ENCODE results near the gene LNP1.
"Not testable (repeated sequence)": the region's sequence is repeated elsewhere in the genome, so short reads cannot be mapped to it uniquely, and the experiment has no call there.

Gene LNP1, protein sequence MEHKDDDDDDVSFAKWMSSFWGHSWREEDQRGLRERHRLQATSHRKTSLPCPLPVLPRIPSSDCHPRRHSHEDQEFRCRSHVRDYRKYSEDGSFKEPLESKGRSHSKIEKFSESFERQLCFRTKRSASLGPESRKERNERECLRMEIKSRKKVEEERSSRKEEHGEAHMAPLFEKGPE

DNA sequence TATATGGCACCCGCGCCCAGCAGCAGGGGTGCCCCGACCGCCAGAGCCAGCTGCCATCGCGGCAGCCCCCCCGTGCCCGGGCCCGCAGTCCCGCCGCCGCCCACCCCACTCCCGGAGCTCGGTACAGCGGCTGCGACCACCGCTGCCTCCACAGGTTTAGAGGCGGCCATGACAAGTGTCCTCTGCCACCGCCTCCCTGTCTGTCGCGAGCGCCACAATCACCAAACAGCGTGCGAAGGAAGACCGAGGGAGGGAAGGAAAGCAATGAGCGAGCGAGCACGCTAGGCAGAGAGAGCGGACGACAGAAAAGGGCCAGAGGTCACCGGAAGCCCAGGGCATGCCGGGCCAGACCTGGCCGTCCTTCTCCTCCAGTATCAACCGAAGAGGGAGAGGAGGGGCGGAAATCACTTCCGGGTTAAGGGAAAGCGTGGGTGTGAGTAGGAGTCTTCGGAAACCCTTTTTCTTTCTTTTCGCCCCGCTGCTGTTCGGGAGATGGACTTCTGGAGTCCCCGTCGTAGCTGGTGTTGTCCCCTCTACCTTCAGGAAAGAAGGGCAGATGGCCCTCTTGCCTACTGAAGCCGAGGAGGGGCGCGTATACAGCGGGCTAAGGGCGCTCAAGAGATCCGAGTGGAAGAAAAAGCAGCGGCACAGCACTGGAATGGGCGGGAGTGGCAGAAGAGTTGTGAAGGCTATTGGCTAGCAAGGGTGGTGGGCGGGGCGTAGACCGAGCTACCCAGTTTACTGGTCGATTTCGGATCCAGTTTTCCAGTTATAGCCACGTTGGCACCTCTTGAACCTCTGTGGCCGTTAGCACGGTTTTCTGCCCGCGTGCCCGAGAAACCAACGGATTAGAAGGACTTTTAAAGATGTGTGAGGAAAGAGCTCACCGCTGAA is at the start of gene LNP1, which contains the start of gene TOMM70:
TSS of gene LNP1 (plus strand) at position 760 of the 894 bp plus-strand sequence. CDS start 28,191 bp downstream, outside the sequence.
TSS of gene TOMM70 (minus strand) at position 310 of the 894 bp plus-strand sequence. CDS start at position 170, 140 bp downstream.
- DNase-seq (ENCODE audit: low read depth): peak; percentile 91
- peak within 1 kb of the TSS; percentile 94 for H3K4me3 ChIP-seq (ENCODE audit: low read depth, low read length)

- not testable (repeated sequence) for H3K4me3 ChIP-seq (ENCODE audit: low read depth, low read length); DNase-seq (ENCODE audit: low read depth)
Measured at GRCh38 chr3:100351770-100352169, 49.6 kb upstream of the LNP1 start.

DNA sequence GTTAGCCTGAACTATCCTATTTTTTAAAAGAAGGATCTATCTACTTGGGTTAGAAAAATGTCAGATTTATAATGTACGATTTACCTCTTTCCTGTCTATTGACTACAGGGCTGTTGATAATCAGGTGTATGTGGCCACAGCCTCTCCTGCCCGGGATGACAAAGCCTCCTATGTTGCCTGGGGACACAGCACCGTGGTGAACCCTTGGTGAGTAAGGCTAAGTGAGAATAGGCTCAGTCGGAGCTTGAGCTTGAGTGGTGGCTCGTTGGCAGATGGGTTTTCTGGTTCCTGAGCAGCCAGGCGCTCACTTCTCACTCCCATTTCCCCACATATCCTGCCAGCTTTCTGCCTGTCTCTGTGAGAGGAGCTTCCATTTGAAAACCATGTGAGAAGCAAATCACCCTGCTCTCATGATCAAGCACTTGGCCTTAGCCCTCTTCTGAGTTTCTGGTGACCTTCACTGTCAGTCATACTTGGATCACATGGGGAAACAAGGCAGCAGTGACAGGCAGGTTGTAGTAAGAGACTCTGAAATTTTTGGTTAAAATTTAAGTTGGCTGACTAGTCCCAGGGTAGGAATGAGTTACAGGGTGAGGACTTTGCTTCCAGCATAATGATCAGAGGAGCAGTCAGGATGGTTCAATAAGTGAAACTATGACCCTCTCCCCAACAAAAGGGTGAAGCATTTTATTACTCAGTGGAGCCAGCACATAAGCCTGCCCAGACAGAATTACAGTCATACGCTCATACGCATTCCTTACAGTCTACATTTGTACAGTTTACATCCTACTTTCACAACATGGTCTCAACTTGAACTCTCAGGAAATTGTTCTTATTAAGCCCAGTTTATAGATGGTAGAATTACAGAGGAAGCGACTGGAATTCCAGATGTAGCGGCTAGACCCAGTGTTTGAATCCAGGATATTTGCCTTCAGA is 48.8 kb upstream of the LNP1 start:
- DNase-seq (ENCODE audit: low read depth): peak; percentile 15
- no peak overlapping the region for H3K4me3 ChIP-seq (ENCODE audit: low read depth, low read length)

DNA sequence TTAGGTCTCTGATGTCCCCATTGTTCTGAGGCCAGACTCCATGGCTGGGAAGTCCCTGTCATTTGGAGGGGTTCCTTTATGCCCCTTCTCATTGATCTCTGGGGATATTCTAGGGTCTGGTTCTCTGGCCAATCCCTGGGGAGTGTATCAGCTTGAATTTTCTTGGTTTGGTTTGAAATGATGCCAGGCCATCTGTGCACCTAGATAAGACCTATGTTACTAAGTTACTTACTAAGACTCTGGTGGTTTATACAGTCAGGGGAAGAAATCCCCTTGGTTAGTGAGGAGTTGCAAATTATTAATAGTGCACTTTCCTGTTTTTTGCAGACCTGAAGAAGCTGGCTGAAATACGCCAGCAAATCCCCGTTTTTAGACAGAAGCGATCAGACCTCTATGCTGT is 46.5 kb upstream of the LNP1 start:
- DNase-seq (ENCODE audit: low read depth): no peak

DNA sequence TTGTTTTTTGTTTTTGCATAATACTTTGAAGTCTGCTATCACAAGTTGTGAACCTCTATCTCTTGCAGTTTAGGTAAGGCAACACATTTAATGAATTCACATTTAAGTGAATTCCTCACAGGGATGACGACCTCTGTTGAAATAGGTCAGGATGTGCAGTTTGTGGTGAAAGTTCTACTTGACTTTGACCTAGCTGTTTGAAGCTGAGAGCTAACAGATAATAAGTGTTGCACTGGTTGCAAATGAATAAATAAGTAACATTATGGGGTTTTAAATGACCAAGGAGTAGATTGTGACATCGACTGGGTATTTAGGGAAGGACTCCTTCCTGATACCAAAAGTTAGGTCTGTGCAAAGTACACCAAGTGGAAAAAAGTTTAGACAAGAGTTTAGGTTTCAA is 42.9 kb upstream of the LNP1 start:
- no peak for DNase-seq (ENCODE audit: low read depth)
- no peak overlapping the region for H3K4me3 ChIP-seq (ENCODE audit: low read depth, low read length)

More for the DNA sequence above, 46.5 kb upstream of the LNP1 start:
- no peak overlapping the region for H3K4me3 ChIP-seq (ENCODE audit: low read depth, low read length)

DNA sequence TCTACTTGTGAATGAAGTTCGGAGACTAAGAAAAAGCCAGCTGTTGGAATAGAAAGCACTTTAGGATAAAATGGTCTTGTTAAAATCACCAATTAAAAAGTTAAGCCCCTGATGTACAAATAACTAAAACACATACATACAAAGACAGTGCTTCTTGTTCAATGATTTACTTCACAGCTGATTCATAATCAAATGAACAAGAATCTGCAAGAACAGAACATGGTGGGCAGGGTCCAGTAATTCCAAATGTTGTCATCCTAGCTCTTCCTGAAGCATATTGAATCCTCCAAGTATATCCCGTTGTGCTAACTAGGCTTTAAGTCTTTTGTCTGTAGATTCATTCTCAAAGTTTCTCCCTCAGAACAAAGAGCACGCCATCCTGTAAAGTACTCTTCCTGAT is 42.3 kb upstream of the LNP1 start:
- DNase-seq (ENCODE audit: low read depth): no peak

GRCh38 chr3:100360757-100361496 is 40.4 kb upstream of the LNP1 start:
- no peak for DNase-seq (ENCODE audit: low read depth)
- no peak overlapping the region for H3K4me3 ChIP-seq (ENCODE audit: low read depth, low read length)

More for the DNA sequence above, 42.3 kb upstream of the LNP1 start:
- H3K4me3 ChIP-seq (ENCODE audit: low read depth, low read length): no peak overlapping the region

- no peak for DNase-seq (ENCODE audit: low read depth)
- H3K4me3 ChIP-seq (ENCODE audit: low read depth, low read length): no peak overlapping the region
Measured at GRCh38 chr3:100361897-100362296, 39.4 kb upstream of the LNP1 start.

- no peak for DNase-seq (ENCODE audit: low read depth)
- no peak overlapping the region for H3K4me3 ChIP-seq (ENCODE audit: low read depth, low read length)
Measured at GRCh38 chr3:100364421-100364820, 36.9 kb upstream of the LNP1 start.

GRCh38 chr3:100366424-100366823 is 34.9 kb upstream of the LNP1 start:
- H3K4me3 ChIP-seq (ENCODE audit: low read depth, low read length): no peak overlapping the region
- DNase-seq (ENCODE audit: low read depth): no peak

DNA sequence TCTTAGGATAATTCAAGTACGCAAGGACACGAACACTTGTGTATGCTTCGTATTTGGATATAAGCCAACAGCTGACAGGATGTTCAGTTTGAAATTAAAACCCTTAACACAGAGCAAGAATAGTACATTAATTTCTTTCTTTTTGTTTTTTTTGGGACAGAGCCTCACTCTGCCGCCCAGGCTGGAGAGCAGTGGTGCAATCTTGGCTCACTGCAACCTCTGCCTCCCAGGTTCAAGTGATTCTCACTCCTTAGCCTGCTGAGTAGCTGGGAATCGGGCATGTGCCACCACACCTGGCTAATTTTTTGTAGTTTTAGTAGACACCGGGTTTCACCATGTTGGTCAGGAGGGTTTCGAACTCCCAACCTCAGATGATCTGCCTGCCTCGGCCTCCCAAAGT is 32.9 kb upstream of the LNP1 start:
- H3K4me3 ChIP-seq (ENCODE audit: low read depth, low read length): no peak overlapping the region
- no peak for DNase-seq (ENCODE audit: low read depth)

- no peak overlapping the region for H3K4me3 ChIP-seq (ENCODE audit: low read depth, low read length)
- no peak for DNase-seq (ENCODE audit: low read depth)
Measured at GRCh38 chr3:100370756-100371155, 30.6 kb upstream of the LNP1 start.

GRCh38 chr3:100374521-100374920 is 26.8 kb upstream of the LNP1 start:
- H3K4me3 ChIP-seq (ENCODE audit: low read depth, low read length): no peak overlapping the region
- no peak for DNase-seq (ENCODE audit: low read depth)

DNA sequence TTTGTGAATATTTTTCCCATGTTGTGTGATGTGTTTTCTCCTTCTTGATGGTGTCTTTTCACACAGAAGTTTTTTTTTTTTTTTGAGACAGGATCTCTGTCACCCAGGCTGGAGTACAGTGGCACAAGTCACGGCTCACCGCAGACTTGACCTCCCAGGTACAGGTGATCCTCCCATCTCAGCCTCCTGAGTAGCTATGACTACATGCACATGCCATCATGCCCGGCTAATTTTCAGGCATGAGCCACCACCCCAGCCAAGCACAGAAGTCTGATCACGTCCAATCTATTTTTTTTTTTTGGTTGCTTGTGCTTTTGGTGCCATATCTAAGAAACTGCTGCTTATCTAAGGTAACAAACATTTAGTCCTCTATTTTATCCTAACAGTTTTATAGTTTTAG is 25.0 kb upstream of the LNP1 start:
- DNase-seq (ENCODE audit: low read depth): no peak
- H3K4me3 ChIP-seq (ENCODE audit: low read depth, low read length): no peak overlapping the region

DNA sequence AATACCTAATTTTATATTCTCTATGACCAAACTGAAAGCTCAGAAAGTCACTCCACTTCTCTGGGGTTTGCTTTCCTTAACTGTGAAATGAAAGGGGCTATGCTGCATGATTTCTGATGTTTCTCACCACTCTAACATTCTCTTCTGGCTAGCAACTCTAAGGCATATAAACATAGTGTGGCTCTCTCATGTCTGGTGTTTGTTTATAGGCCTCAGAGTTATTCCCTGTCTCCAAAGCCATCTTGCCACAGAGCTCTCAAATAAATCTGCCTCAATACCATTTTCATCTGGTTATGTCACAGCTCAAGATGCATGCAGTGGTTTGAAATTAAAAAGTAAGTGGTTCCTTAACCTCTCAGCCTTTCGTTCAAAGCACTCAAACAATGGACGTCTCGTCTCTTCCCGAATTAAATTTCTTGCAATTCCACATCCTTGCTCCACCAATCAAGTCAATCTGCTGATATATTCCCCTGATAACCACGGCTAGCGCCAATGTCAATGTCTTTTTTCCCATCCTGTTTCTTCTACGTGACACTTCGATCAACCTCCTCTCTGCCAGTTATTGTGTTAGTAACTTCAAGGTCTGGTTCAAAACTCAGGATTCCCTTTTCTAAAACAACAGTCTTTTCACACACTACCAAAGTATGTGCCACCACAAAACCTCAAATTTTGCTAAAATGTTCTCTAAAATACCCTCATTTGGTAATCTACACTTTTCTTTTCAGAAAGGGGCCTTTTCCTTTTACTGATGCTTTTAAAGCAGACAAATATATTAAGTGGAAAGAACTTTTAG is 16.4 kb upstream of the LNP1 start:
- DNase-seq (ENCODE audit: low read depth): no peak
- H3K4me3 ChIP-seq (ENCODE audit: low read depth, low read length): no peak overlapping the region

DNA sequence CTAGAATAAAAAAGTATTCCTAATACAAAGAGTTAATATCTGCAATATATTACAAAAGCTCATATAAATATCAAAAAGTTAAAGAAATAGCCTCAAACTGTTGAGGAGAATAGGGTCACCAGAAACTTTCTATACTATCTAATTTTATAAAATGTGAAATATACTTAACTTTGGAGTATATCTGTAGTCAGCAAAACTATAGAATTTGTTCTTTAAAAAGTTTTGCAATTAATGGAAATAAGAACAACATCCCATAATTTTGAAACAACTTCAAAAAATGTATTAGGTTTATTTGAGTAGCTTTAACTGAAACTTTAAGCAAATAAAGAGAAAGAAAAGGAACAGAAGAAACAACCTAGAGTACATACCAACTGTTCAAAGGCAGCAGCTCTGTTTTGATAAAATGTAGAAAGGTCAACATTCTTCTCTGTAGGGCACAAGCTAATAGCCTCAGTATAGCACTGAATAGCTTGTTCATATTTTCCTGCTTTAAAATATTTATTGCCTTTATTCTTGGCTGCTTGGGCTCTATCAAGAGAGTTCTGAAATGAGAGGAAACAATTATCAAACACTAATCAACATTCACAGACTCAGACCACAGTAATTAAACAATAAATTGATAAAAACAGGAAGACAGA is 14.8 kb upstream of the LNP1 start:
- no peak overlapping the region for H3K4me3 ChIP-seq (ENCODE audit: low read depth, low read length)
- DNase-seq (ENCODE audit: low read depth): no peak

DNA sequence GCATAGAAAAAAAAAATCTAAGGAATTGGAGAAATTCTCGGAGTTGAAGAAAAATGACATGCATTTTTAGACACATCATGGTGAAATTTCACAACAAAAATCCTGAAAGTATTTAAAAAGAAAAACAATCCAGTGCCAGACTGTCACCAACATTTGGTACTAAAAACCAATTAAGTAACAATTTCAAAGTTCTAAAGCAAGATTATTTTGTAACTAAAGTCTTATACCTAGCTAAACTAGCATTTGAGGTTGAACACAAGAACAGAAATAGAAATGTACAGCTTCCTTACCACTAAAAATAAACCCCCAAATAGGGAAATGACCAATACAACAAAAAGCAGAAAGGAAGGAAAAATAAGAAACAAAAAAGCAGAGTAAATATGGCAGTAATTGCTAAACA is 12.3 kb upstream of the LNP1 start:
- DNase-seq (ENCODE audit: low read depth): no peak

More for the DNA sequence above, 12.3 kb upstream of the LNP1 start:
- no peak overlapping the region for H3K4me3 ChIP-seq (ENCODE audit: low read depth, low read length)

Measured in skeletal muscle cell (primary cell).